Neural cell (in vitro differentiated cells): ENCODE results near the gene CABS1. TPM values are rescaled to one million over a fixed set of nuclear protein-coding genes. Genes with fewer than 3 reads are reported as not detected.

ENCODE experiments used
- H2AFZ ChIP-seq: fragments of 200-600, 300-800 bp; sonication (generic), shearing (Covaris generic); 2 replicates; pipeline ENCODE4 v1.6.0; 2014; ENCODE audit warnings: low read depth, mild to moderate bottlenecking, antibody characterized with exemption, low read length, moderate library complexity
- H3F3A ChIP-seq: fragments of 200-600 bp; shearing (Covaris generic); 2 replicates; pipeline ENCODE4 v1.6.1; 2016; ENCODE audit warnings: mild to moderate bottlenecking, moderate library complexity, mixed read lengths, antibody characterized with exemption, low read length; ENCODE audit not compliant: insufficient read depth, poor library complexity, severe bottlenecking
- H3K27ac ChIP-seq: fragments of 200-600, 300-800 bp; sonication (generic), shearing (Covaris generic); 2 replicates; pipeline ENCODE4 v1.5.1; 2014; ENCODE audit warnings: mild to moderate bottlenecking, low read length, moderate library complexity
- H3K27me3 ChIP-seq: fragments of 300-800, 200-600 bp; sonication (generic), shearing (Covaris generic); 2 replicates; pipeline ENCODE4 v1.6.0; 2014; ENCODE audit warnings: mild to moderate bottlenecking, low read depth, low read length, moderate library complexity; ENCODE audit not compliant: insufficient read depth
- H3K36me3 ChIP-seq: fragments of 300-800, 200-600 bp; sonication (generic), shearing (Covaris generic); 2 replicates; pipeline ENCODE4 v1.5.1; 2014; ENCODE audit warnings: mild to moderate bottlenecking, antibody characterized with exemption, low read length, moderate library complexity; ENCODE audit not compliant: insufficient read depth
- H3K4me2 ChIP-seq: fragments of 300-800, 200-600 bp; sonication (generic), shearing (Covaris generic); 2 replicates; pipeline ENCODE4 v1.6.0; 2014; ENCODE audit warnings: mild to moderate bottlenecking, low read length
- H3K4me3 ChIP-seq: fragments of 300-800, 200-600 bp; sonication (generic), shearing (Covaris generic); 2 replicates; pipeline ENCODE4 v1.5.1; 2014; ENCODE audit warnings: mild to moderate bottlenecking, low read length, moderate library complexity
- H3K79me2 ChIP-seq: fragments of 200-600 bp; shearing (Covaris generic); replicated peaks from 2 replicates; pipeline ENCODE4 v1.6.0; 2014; ENCODE audit warnings: mild to moderate bottlenecking, low read length, moderate library complexity; ENCODE audit not compliant: insufficient read depth
- H3K9ac ChIP-seq: fragments of 300-800, 200-600 bp; sonication (generic), shearing (Covaris generic); 2 replicates; pipeline ENCODE4 v1.6.1; 2016; ENCODE audit warnings: mild to moderate bottlenecking, low read length, mixed read lengths
- H3K9me2 ChIP-seq: fragments of 200-600 bp; shearing (Covaris generic); 2 replicates; pipeline ENCODE4 v1.6.1; 2016; ENCODE audit warnings: mild to moderate bottlenecking, low read length, mixed read lengths; ENCODE audit not compliant: insufficient read depth
- H3K9me3 ChIP-seq: fragments of 200-600, 300-800 bp; sonication (generic), shearing (Covaris generic); 2 replicates; pipeline ENCODE4 v1.6.1; 2016; ENCODE audit warnings: mild to moderate bottlenecking, mixed run types, low read length, moderate library complexity, mixed read lengths
- H4K20me1 ChIP-seq: fragments of 200-600 bp; shearing (Covaris generic); 2 replicates; pipeline ENCODE4 v1.6.1; 2016; ENCODE audit warnings: mild to moderate bottlenecking, mixed run types; ENCODE audit not compliant: insufficient read depth
- EP300 ChIP-seq: fragments of 450-650 bp; conservative IDR thresholded peaks from 2 replicates; pipeline ENCODE4 v1.6.1; 2014; ENCODE audit warnings: antibody characterized with exemption, mild to moderate bottlenecking, moderate library complexity; ENCODE audit not compliant: poor library complexity, severe bottlenecking
- EZH2 ChIP-seq: fragments of 200-600, 300-800 bp; shearing (Covaris generic), sonication (generic); IDR thresholded peaks from 2 replicates; pipeline ENCODE4 v1.6.1; 2014; ENCODE audit warnings: antibody characterized with exemption, low read length, borderline replicate concordance, mild to moderate bottlenecking; ENCODE audit not compliant: insufficient read depth, poor library complexity, severe bottlenecking
- MXI1 ChIP-seq: fragments of 450-650 bp; conservative IDR thresholded peaks from 2 replicates; pipeline ENCODE4 v1.6.1; 2014; ENCODE audit warnings: antibody characterized with exemption, mild to moderate bottlenecking; ENCODE audit not compliant: poor library complexity, severe bottlenecking
- POLR2AphosphoS5 ChIP-seq: IDR thresholded peaks from 2 replicates; pipeline ENCODE4 v1.6.1; 2012
- RAD21 ChIP-seq: fragments of 450-650 bp; conservative IDR thresholded peaks from 2 replicates; pipeline ENCODE4 v1.6.1; 2014; ENCODE audit warnings: antibody characterized with exemption, mild to moderate bottlenecking, moderate library complexity
- SMC3 ChIP-seq: fragments of 450-650 bp; conservative IDR thresholded peaks from 2 replicates; pipeline ENCODE4 v1.6.1; 2014; ENCODE audit warnings: antibody characterized with exemption, mild to moderate bottlenecking, moderate library complexity; ENCODE audit not compliant: poor library complexity
- TAF1 ChIP-seq: IDR thresholded peaks from 2 replicates; pipeline ENCODE4 v1.6.1; 2012; ENCODE audit warnings: low read depth
- polyA plus RNA-seq: library from polyadenylated mRNA; depleted of rRNA; stranded (reverse); fragments of >200 nt; gene quantifications from 2 replicates; pipeline ENCODE4 v1.2.3, GENCODE V29; 2014
- TF ChIP-seq, protein P1 (sequence below): IDR thresholded peaks from 2 replicates; pipeline ENCODE4 v1.6.1; 2012; ENCODE audit warnings: borderline replicate concordance
- TF ChIP-seq, protein P2 (sequence below): fragments of 450-650 bp; IDR thresholded peaks from 2 replicates; pipeline ENCODE4 v1.5.1; 2014; ENCODE audit warnings: antibody characterized with exemption, mild to moderate bottlenecking, moderate library complexity; ENCODE audit not compliant: poor library complexity, severe bottlenecking

The CABS1 gene
- polyA plus RNA-seq, 1 donor from 2014 or later, result not detected

DNA sequence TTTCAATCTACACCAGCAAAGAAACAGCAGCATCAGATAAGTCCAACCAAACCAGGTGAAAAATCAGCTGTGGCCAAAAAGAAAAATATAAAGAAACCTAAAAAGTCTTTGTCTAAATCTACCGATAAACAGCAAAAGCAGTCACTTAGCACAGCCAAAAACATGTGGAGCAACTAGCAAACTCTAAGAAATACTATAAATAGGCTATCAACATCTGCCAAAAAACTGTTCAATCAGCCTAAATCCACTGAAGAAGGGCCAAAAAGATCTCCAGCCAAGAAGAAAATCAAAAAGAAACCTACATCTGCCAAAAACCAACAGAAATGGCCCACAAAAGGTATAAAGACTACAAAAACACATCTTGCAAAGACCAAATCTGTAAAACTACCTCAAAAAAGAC lies 36.7 kb upstream of the CABS1 start:
- Histone ChIP-seq H3K9ac (no peak overlapping the region), H3F3A (no peaks in the 10 kb centered on the region), H3K27me3 (no peaks in the 10 kb centered on the region), H3K9me3 (no peaks in the 10 kb centered on the region), H2AFZ (no peak overlapping the region), H3K36me3 (no peaks in the 10 kb centered on the region), H3K27ac (no peak overlapping the region), H4K20me1 (no peaks in the 10 kb centered on the region), H3K79me2 (no peaks in the 10 kb centered on the region), H3K9me2 (no peaks in the 10 kb centered on the region), H3K4me2 (no peak overlapping the region), H3K4me3 (no peak overlapping the region)
- TF ChIP-seq RAD21 (no peak), TAF1 (no peak), POLR2AphosphoS5 (no peak), SMC3 (no peak), MXI1 (no peak), EP300 (no peak), EZH2 (no peak)
- TF ChIP-seq, protein P1, sequence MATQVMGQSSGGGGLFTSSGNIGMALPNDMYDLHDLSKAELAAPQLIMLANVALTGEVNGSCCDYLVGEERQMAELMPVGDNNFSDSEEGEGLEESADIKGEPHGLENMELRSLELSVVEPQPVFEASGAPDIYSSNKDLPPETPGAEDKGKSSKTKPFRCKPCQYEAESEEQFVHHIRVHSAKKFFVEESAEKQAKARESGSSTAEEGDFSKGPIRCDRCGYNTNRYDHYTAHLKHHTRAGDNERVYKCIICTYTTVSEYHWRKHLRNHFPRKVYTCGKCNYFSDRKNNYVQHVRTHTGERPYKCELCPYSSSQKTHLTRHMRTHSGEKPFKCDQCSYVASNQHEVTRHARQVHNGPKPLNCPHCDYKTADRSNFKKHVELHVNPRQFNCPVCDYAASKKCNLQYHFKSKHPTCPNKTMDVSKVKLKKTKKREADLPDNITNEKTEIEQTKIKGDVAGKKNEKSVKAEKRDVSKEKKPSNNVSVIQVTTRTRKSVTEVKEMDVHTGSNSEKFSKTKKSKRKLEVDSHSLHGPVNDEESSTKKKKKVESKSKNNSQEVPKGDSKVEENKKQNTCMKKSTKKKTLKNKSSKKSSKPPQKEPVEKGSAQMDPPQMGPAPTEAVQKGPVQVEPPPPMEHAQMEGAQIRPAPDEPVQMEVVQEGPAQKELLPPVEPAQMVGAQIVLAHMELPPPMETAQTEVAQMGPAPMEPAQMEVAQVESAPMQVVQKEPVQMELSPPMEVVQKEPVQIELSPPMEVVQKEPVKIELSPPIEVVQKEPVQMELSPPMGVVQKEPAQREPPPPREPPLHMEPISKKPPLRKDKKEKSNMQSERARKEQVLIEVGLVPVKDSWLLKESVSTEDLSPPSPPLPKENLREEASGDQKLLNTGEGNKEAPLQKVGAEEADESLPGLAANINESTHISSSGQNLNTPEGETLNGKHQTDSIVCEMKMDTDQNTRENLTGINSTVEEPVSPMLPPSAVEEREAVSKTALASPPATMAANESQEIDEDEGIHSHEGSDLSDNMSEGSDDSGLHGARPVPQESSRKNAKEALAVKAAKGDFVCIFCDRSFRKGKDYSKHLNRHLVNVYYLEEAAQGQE, result no peak
- TF ChIP-seq, protein P2, sequence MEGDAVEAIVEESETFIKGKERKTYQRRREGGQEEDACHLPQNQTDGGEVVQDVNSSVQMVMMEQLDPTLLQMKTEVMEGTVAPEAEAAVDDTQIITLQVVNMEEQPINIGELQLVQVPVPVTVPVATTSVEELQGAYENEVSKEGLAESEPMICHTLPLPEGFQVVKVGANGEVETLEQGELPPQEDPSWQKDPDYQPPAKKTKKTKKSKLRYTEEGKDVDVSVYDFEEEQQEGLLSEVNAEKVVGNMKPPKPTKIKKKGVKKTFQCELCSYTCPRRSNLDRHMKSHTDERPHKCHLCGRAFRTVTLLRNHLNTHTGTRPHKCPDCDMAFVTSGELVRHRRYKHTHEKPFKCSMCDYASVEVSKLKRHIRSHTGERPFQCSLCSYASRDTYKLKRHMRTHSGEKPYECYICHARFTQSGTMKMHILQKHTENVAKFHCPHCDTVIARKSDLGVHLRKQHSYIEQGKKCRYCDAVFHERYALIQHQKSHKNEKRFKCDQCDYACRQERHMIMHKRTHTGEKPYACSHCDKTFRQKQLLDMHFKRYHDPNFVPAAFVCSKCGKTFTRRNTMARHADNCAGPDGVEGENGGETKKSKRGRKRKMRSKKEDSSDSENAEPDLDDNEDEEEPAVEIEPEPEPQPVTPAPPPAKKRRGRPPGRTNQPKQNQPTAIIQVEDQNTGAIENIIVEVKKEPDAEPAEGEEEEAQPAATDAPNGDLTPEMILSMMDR, result no peak

DNA sequence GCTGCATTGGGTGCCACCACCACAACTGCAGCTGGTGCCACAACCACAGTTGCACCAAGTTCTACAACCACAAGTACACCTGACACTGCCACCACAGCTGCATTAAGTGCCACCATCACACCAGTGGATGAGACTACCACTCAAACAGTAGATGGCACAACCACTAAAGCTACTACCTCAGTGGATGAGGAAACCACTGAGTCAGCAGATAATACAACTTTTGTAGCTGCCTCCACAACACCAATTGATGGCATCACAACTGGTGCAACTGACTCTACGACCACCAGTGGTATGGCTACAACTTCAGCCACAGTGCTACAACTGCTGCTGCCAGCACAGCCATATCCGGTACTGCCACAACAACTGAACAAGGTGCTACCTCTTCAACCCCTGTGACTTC lies 35.1 kb upstream of the CABS1 start:
- H3K27me3 ChIP-seq, result no peaks in the 10 kb centered on the region
- no peak overlapping the region for H3K9ac ChIP-seq
- H3K36me3 ChIP-seq, result no peaks in the 10 kb centered on the region
- no peaks in the 10 kb centered on the region for H4K20me1 ChIP-seq
- no peaks in the 10 kb centered on the region for H3K9me3 ChIP-seq
- no peaks in the 10 kb centered on the region for H3K9me2 ChIP-seq
- H3K27ac ChIP-seq, result no peak overlapping the region
- H3K4me2 ChIP-seq, result no peak overlapping the region
- no peak for TF ChIP-seq RAD21
- no peak for TF ChIP-seq EP300
- TF ChIP-seq, protein P1, result no peak
- TF ChIP-seq TAF1, result no peak
- TF ChIP-seq EZH2, result no peak
- no peak for TF ChIP-seq MXI1
- TF ChIP-seq, protein P2, result no peak
- no peak for TF ChIP-seq SMC3
- TF ChIP-seq POLR2AphosphoS5, result no peak
- H3F3A ChIP-seq, result no peaks in the 10 kb centered on the region
- no peak overlapping the region for H2AFZ ChIP-seq
- no peaks in the 10 kb centered on the region for H3K79me2 ChIP-seq
- H3K4me3 ChIP-seq, result no peak overlapping the region
